Keratinocyte (primary cell): ENCODE measurements around the gene C1orf167. TPM values are rescaled to one million over a fixed set of nuclear protein-coding genes. Genes with fewer than 3 reads are reported as not detected.

Source experiments
- DNase-seq: peaks from one replicate; pipeline ENCODE4 v3.0.0-alpha.2; 2011; ENCODE audit warnings: low read depth, missing footprints, low spot score
- FAIRE-seq: peaks from 2 replicates; lab custom pipeline; 2011; peaks lifted over from hg19 to GRCh38; lab: Jason Lieb, UNC
- H2AFZ ChIP-seq: 2 replicates; pipeline ENCODE4 v1.6.0; 2012; ENCODE audit warnings: low read length, control low read depth, inconsistent platforms; ENCODE audit not compliant: control insufficient read depth
- H3K27ac ChIP-seq: 2 replicates; pipeline ENCODE4 v1.5.1; 2011; ENCODE audit warnings: low read length; ENCODE audit not compliant: control insufficient read depth, insufficient read depth
- H3K27me3 ChIP-seq: 3 replicates; pipeline ENCODE4 v1.6.0; 2011; ENCODE audit warnings: low read length; ENCODE audit not compliant: control insufficient read depth, insufficient read depth; ENCODE audit errors: extremely low read depth
- H3K36me3 ChIP-seq, 2 experiments: 2 replicates in 1 of 2; 3 replicates in 1 of 2; pipeline ENCODE4 v1.5.1; 2011; ENCODE audit warnings: low read length in 2 of 2, mild to moderate bottlenecking in 1 of 2; ENCODE audit not compliant: control insufficient read depth in 2 of 2, insufficient read depth in 2 of 2; ENCODE audit errors: extremely low read depth in 1 of 2
- H3K4me1 ChIP-seq: 3 replicates; pipeline ENCODE4 v1.5.1; 2011; ENCODE audit warnings: low read length; ENCODE audit not compliant: control insufficient read depth, insufficient read depth; ENCODE audit errors: extremely low read depth
- H3K4me2 ChIP-seq: 3 replicates; pipeline ENCODE4 v1.6.0; 2011; ENCODE audit warnings: low read depth, low read length; ENCODE audit not compliant: control insufficient read depth, insufficient read depth; ENCODE audit errors: extremely low read depth
- H3K4me3 ChIP-seq, 3 experiments: fragments of 200-600 bp in 1 of 3; sonication (generic) in 1 of 3; 2 replicates in 2 of 3; 3 replicates in 1 of 3; pipeline ENCODE4 v1.5.1; 2011 to 2016; ENCODE audit warnings: low read length in 3 of 3, mild to moderate bottlenecking in 3 of 3, control low read depth in 2 of 3, inconsistent platforms in 1 of 3, low read depth in 1 of 3, mixed read lengths in 1 of 3, mixed run types in 1 of 3, moderate library complexity in 1 of 3; ENCODE audit not compliant: control insufficient read depth in 2 of 3, insufficient read depth in 2 of 3; ENCODE audit errors: extremely low read depth in 1 of 3
- H3K79me2 ChIP-seq: 2 replicates; pipeline ENCODE4 v1.6.0; 2012; ENCODE audit warnings: low read length; ENCODE audit not compliant: control insufficient read depth, insufficient read depth
- H3K9ac ChIP-seq: 3 replicates; pipeline ENCODE4 v1.6.0; 2011; ENCODE audit warnings: low read length; ENCODE audit not compliant: control insufficient read depth, insufficient read depth; ENCODE audit errors: extremely low read depth
- H3K9me1 ChIP-seq: 3 replicates; pipeline ENCODE4 v1.6.0; 2011; ENCODE audit warnings: low read length; ENCODE audit not compliant: control insufficient read depth, insufficient read depth; ENCODE audit errors: extremely low read depth
- H3K9me3 ChIP-seq: 2 replicates; pipeline ENCODE4 v1.5.1; 2012; ENCODE audit warnings: low read depth, low read length; ENCODE audit not compliant: control insufficient read depth
- H4K20me1 ChIP-seq: 3 replicates; pipeline ENCODE4 v1.6.0; 2011; ENCODE audit warnings: low read length; ENCODE audit not compliant: control insufficient read depth, insufficient read depth; ENCODE audit errors: extremely low read depth
- EZH2 ChIP-seq: IDR thresholded peaks from one replicate; pipeline ENCODE4 v1.6.1; 2012; ENCODE audit warnings: inconsistent platforms, mild to moderate bottlenecking, low read length, moderate library complexity
- dilution Hi-C: fragments of 300-500 bp; cut with MboI; formaldehyde crosslinking; loops from one replicate; pipeline ENCODE4 v1.7.0; 2020; ENCODE audit warnings: low sequenced_read_pairs; ENCODE audit not compliant: extremely low pct_ligation_motif_present
- polyA plus RNA-seq, 5 experiments: library from polyadenylated mRNA; depleted of rRNA in 3 of 5; stranded (reverse) in 3 of 5; stranded (forward) in 1 of 5; unstranded in 1 of 5; fragments of >200 nt; gene quantifications; 1 replicate in 1 of 5; 2 replicates in 3 of 5; 3 replicates in 1 of 5; pipeline versions ENCODE4 v1.2.1 to v1.2.3, GENCODE V29; 2011 to 2012; ENCODE audit warnings: missing spikeins in 2 of 5, low read depth in 1 of 5, low replicate concordance in 1 of 5
- TF ChIP-seq, protein P1 (sequence below), 3 experiments: IDR thresholded peaks in 1 of 3; conservative IDR thresholded peaks in 1 of 3; optimal IDR thresholded peaks in 1 of 3; 2 replicates in 2 of 3; 3 replicates in 1 of 3; pipeline versions ENCODE3 to v1.5.1; 2011; ENCODE audit warnings: low read length in 3 of 3, mild to moderate bottlenecking in 3 of 3, moderate library complexity in 2 of 3, control low read depth in 1 of 3, inconsistent platforms in 1 of 3; ENCODE audit not compliant: insufficient read depth in 2 of 3; ENCODE audit errors: extremely low read depth in 1 of 3

The C1orf167 gene
- polyA plus RNA-seq, 1 donor (not counting 4 experiments of a cell fraction or from before 2014, with no cell fraction given): not detected

GRCh38 chr1:11769274-11769673 is 7.3 kb downstream of the C1orf167 start:
- FAIRE-seq (no peak), DNase-seq (no peak)
- Histone ChIP-seq H3K4me2 (no peak overlapping the region), H4K20me1 (no peaks in the 10 kb centered on the region), H3K79me2 (no peaks in the 10 kb centered on the region), H3K9ac (no peak overlapping the region), H3K27me3 (peaks cover 4% of the 10 kb centered on the region), H3K9me3 (no peaks in the 10 kb centered on the region), H3K4me1 (no peaks in the 10 kb centered on the region), H3K27ac (no peak overlapping the region), H3K4me3 (no peak overlapping the region), H2AFZ (no peak overlapping the region), H3K36me3 (no peaks in the 10 kb centered on the region), H3K9me1 (no peaks in the 10 kb centered on the region)
- no peak for TF ChIP-seq EZH2
- TF ChIP-seq, protein P1, sequence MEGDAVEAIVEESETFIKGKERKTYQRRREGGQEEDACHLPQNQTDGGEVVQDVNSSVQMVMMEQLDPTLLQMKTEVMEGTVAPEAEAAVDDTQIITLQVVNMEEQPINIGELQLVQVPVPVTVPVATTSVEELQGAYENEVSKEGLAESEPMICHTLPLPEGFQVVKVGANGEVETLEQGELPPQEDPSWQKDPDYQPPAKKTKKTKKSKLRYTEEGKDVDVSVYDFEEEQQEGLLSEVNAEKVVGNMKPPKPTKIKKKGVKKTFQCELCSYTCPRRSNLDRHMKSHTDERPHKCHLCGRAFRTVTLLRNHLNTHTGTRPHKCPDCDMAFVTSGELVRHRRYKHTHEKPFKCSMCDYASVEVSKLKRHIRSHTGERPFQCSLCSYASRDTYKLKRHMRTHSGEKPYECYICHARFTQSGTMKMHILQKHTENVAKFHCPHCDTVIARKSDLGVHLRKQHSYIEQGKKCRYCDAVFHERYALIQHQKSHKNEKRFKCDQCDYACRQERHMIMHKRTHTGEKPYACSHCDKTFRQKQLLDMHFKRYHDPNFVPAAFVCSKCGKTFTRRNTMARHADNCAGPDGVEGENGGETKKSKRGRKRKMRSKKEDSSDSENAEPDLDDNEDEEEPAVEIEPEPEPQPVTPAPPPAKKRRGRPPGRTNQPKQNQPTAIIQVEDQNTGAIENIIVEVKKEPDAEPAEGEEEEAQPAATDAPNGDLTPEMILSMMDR (optimal IDR thresholded peaks at IDR 0.05 in 1 of 3, IDR thresholded peaks at IDR 0.05 in 1 of 3, conservative IDR thresholded peaks at IDR 0.05 in 1 of 3; ENCODE audit: extremely low read depth in 1 of 3, insufficient read depth in 2 of 3, low read length in 3 of 3): no peak
- dilution Hi-C loops: no loop called here

DNA sequence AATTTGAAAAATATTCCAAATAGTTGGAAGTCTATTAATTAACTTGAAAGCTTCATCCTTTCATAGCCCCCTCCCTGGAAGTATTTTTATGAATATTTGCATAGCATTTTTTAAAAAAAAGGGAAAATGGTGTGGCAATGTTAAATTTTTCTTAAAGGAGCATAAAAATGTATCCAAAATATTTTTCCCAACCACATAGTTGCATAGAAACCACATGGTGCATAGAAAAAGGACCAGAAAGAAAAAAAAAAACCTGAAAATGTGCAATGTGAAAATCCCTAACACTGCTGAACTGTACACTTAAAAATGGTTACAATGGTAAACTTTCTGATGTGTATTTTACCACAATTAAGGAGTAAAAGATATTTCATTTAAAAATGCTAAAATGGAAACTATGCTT is 8.0 kb downstream of the C1orf167 start:
- FAIRE-seq (no peak), DNase-seq (no peak)
- Histone ChIP-seq H3K9ac (no peak overlapping the region), H3K27me3 (peaks cover 4% of the 10 kb centered on the region), H3K4me3 (no peak overlapping the region), H3K9me3 (no peaks in the 10 kb centered on the region), H3K4me1 (no peaks in the 10 kb centered on the region), H3K79me2 (no peaks in the 10 kb centered on the region), H3K27ac (no peak overlapping the region), H3K36me3 (no peaks in the 10 kb centered on the region), H3K4me2 (no peak overlapping the region), H3K9me1 (no peaks in the 10 kb centered on the region), H4K20me1 (no peaks in the 10 kb centered on the region), H2AFZ (no peak overlapping the region)
- dilution Hi-C loops: no loop called here
- TF ChIP-seq, protein P1 (optimal IDR thresholded peaks at IDR 0.05 in 1 of 3, IDR thresholded peaks at IDR 0.05 in 1 of 3, conservative IDR thresholded peaks at IDR 0.05 in 1 of 3; ENCODE audit: extremely low read depth in 1 of 3, insufficient read depth in 2 of 3, low read length in 3 of 3): no peak
- TF ChIP-seq EZH2: no peak
